Measurements from ENCODE around the gene MAPRE2. TPM values are rescaled to one million over a fixed set of nuclear protein-coding genes. Genes with fewer than 3 reads are reported as not detected.

The MAPRE2 gene
- total RNA-seq, 1 donor from 2014 or later, result 14.8 TPM

- H3K4me3 ChIP-seq (ENCODE audit: low read depth, low read length), result peak overlapping the region; percentile 95
- DNase-seq (ENCODE audit: low read depth), result no peak
- TF ChIP-seq CTCF (conservative IDR thresholded peaks at IDR 0.05; ENCODE audit: low read depth, low read length), result no peak
Observed at GRCh38 chr18:35042389-35043071, 1.3 kb downstream of the MAPRE2 start.

- DNase-seq (ENCODE audit: low read depth), result no peak
- no peak overlapping the region for H3K4me3 ChIP-seq (ENCODE audit: low read depth, low read length)
- TF ChIP-seq CTCF (conservative IDR thresholded peaks at IDR 0.05; ENCODE audit: low read depth, low read length), result no peak
Observed at GRCh38 chr18:35043207-35043606, 2.0 kb downstream of the MAPRE2 start.

- H3K4me3 ChIP-seq (ENCODE audit: low read depth, low read length), result no peak overlapping the region
- TF ChIP-seq CTCF (conservative IDR thresholded peaks at IDR 0.05; ENCODE audit: low read depth, low read length), result no peak
- no peak for DNase-seq (ENCODE audit: low read depth)
Observed at GRCh38 chr18:35045121-35045520, 3.9 kb downstream of the MAPRE2 start.

- H3K4me3 ChIP-seq (ENCODE audit: low read depth, low read length), result no peak overlapping the region
- no peak for DNase-seq (ENCODE audit: low read depth)
- no peak for TF ChIP-seq CTCF (conservative IDR thresholded peaks at IDR 0.05; ENCODE audit: low read depth, low read length)
Observed at GRCh38 chr18:35045806-35046205, 4.6 kb downstream of the MAPRE2 start.

- DNase-seq (ENCODE audit: low read depth), result no peak
- TF ChIP-seq CTCF (conservative IDR thresholded peaks at IDR 0.05; ENCODE audit: low read depth, low read length), result no peak
- H3K4me3 ChIP-seq (ENCODE audit: low read depth, low read length), result no peak overlapping the region
Observed at GRCh38 chr18:35047697-35048292, 6.6 kb downstream of the MAPRE2 start.

DNA sequence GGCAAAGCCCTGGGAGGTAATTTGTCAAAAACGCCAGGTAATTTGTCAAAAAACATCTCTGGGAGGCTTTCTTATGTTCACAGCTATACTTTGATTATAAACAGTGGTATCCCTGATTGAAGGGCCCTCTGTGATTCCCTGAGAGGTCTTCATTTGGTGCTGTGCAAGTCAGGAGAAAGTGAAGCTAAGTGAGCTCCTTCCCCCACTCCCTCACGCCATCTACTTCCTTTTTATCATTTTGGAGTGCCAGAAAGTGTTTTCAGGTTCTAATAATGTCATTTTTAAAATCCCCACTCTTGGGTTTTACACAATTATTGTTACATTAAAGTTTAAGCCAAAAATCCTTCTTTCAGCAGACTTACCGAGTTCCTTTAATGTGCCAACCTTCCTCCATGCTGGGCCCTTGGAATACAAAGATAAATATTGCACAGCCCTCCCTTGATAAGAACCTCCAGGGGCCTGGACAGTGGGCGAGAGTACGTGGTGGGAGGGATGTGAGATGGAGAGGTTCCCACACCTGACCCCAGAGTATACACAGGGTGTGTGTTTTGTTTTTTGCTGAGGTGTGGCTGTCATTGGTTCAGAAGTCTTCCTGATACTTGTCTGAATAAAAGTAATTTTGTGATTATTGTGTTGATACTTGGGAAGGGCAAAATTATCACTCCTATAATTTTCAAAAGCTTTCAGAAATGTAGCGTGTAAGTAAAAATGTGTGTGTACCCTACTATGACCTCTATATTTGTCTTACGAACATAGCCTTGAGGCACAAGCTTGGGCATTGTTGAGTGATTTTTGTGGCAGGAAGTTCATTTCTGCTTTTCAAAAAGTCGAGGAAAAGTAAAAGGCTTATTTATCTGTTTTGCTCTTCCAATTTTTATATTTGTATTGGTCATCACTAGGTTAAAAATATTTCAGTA is 8.2 kb downstream of the MAPRE2 start:
- no peak for DNase-seq (ENCODE audit: low read depth)
- TF ChIP-seq CTCF (conservative IDR thresholded peaks at IDR 0.05; ENCODE audit: low read depth, low read length), result no peak
- H3K4me3 ChIP-seq (ENCODE audit: low read depth, low read length), result no peak overlapping the region
